HEK293 (cell line): Measurements from ENCODE around the gene WDR43.

Source experiments
- CTCF ChIA-PET: fragments of 350-600 bp; formaldehyde crosslinking; extraction: SDS; loops from one replicate; lab custom pipeline; 2021; ENCODE audit warnings: antibody characterized with exemption; lab: Yijun Ruan, JAX
- POLR2A ChIA-PET: fragments of 300-600 bp; formaldehyde crosslinking; extraction: SDS; loops from one replicate; lab custom pipeline; 2020; ENCODE audit warnings: antibody characterized with exemption, inconsistent platforms; lab: Yijun Ruan, JAX
- H3K27ac ChIP-seq: fragments of 200-500 bp; sonication (Bioruptor generic); 2 replicates; pipeline ENCODE4 v1.5.1; 2014; ENCODE audit warnings: low read depth, low read length, control low read depth, inconsistent platforms; ENCODE audit errors: extremely low read depth
- H3K36me3 ChIP-seq, 2 experiments: fragments of 200-500 bp in 1 of 2; sonication (Bioruptor generic) in 1 of 2; 1 replicate in 1 of 2; 2 replicates in 1 of 2; pipeline ENCODE4 v1.5.1; 2014 to 2017; ENCODE audit warnings: inconsistent platforms in 2 of 2, low read length in 2 of 2; ENCODE audit not compliant: control insufficient read depth in 2 of 2, insufficient read depth in 1 of 2
- H3K4me1 ChIP-seq: fragments of 200-500 bp; sonication (Bioruptor generic); 2 replicates; pipeline ENCODE4 v1.5.1; 2014; ENCODE audit warnings: mild to moderate bottlenecking, low read length, inconsistent platforms; ENCODE audit not compliant: control insufficient read depth, insufficient read depth
- H3K4me3 ChIP-seq: 2 replicates; pipeline ENCODE4 v1.5.1; 2011; ENCODE audit warnings: low read depth, mild to moderate bottlenecking, control low read depth, low read length, moderate library complexity
- H3K9me3 ChIP-seq: fragments of 200-500 bp; sonication (Bioruptor generic); 2 replicates; pipeline ENCODE4 v1.5.1; 2014; ENCODE audit warnings: low read depth, low read length, inconsistent platforms; ENCODE audit not compliant: control insufficient read depth, insufficient read depth
- AEBP2 ChIP-seq: fragments of 450-650 bp; formaldehyde crosslinking; IDR thresholded peaks from 2 replicates; pipeline ENCODE4 v1.5.1; 2016; ENCODE audit warnings: missing biosample characterization, missing genetic modification characterization, borderline replicate concordance
- GLIS1 ChIP-seq: fragments of 450-650 bp; formaldehyde crosslinking; IDR thresholded peaks from 2 replicates; pipeline ENCODE4 v1.5.1; 2016; ENCODE audit warnings: missing biosample characterization, missing genetic modification characterization
- INSM2 ChIP-seq: fragments of 450-650 bp; formaldehyde crosslinking; IDR thresholded peaks from 2 replicates; pipeline ENCODE4 v1.5.1; 2016; ENCODE audit warnings: missing biosample characterization, missing genetic modification characterization
- REST ChIP-seq: fragments of 450-650 bp; formaldehyde crosslinking; IDR thresholded peaks from 2 replicates; pipeline ENCODE4 v1.5.1; 2016; ENCODE audit warnings: missing biosample characterization, missing genetic modification characterization
- SALL2 ChIP-seq: fragments of 450-650 bp; formaldehyde crosslinking; IDR thresholded peaks from 2 replicates; pipeline ENCODE4 v1.5.0; 2017; ENCODE audit warnings: missing biosample characterization, mild to moderate bottlenecking, missing genetic modification characterization, borderline replicate concordance
- SP7 ChIP-seq: fragments of 450-650 bp; formaldehyde crosslinking; IDR thresholded peaks from 2 replicates; pipeline ENCODE4 v1.5.1; 2016; ENCODE audit warnings: missing biosample characterization, missing genetic modification characterization
- ZFP41 ChIP-seq: fragments of 450-650 bp; formaldehyde crosslinking; IDR thresholded peaks from 2 replicates; pipeline ENCODE4 v1.5.1; 2016; ENCODE audit warnings: missing biosample characterization, missing genetic modification characterization, borderline replicate concordance
- ZNF121 ChIP-seq: fragments of 450-650 bp; formaldehyde crosslinking; IDR thresholded peaks from 2 replicates; pipeline ENCODE4 v1.5.1; 2016; ENCODE audit warnings: missing biosample characterization, missing genetic modification characterization
- ZNF18 ChIP-seq: fragments of 450-650 bp; formaldehyde crosslinking; IDR thresholded peaks from 2 replicates; pipeline ENCODE4 v1.5.1; 2016; ENCODE audit warnings: missing biosample characterization, missing genetic modification characterization
- ZNF211 ChIP-seq: fragments of 450-650 bp; formaldehyde crosslinking; IDR thresholded peaks from 2 replicates; pipeline ENCODE4 v1.5.1; 2016; ENCODE audit warnings: low read depth, missing biosample characterization, missing genetic modification characterization
- ZNF248 ChIP-seq: fragments of 450-650 bp; formaldehyde crosslinking; IDR thresholded peaks from 2 replicates; pipeline ENCODE4 v1.5.1; 2017; ENCODE audit warnings: missing biosample characterization, missing genetic modification characterization
- ZNF37A ChIP-seq: fragments of 450-650 bp; IDR thresholded peaks from 2 replicates; pipeline ENCODE4 v1.5.1; 2018; ENCODE audit warnings: missing biosample characterization, missing genetic modification characterization
- ZNF423 ChIP-seq: fragments of 450-650 bp; formaldehyde crosslinking; IDR thresholded peaks from 2 replicates; pipeline ENCODE4 v1.5.1; 2016; ENCODE audit warnings: missing biosample characterization, missing genetic modification characterization
- ZNF514 ChIP-seq: fragments of 450-650 bp; formaldehyde crosslinking; IDR thresholded peaks from 2 replicates; pipeline ENCODE4 v1.5.1; 2016; ENCODE audit warnings: missing biosample characterization, missing genetic modification characterization
- ZNF521 ChIP-seq: fragments of 450-650 bp; formaldehyde crosslinking; IDR thresholded peaks from 2 replicates; pipeline ENCODE4 v1.5.1; 2017; ENCODE audit warnings: missing biosample characterization, mild to moderate bottlenecking, missing genetic modification characterization
- ZNF558 ChIP-seq: fragments of 450-650 bp; formaldehyde crosslinking; IDR thresholded peaks from 2 replicates; pipeline ENCODE4 v1.5.1; 2016; ENCODE audit warnings: missing biosample characterization, missing genetic modification characterization
- ZNF571 ChIP-seq: fragments of 450-650 bp; formaldehyde crosslinking; IDR thresholded peaks from 2 replicates; pipeline ENCODE4 v1.5.0; 2017; ENCODE audit warnings: missing biosample characterization, missing genetic modification characterization
- ZNF624 ChIP-seq: fragments of 450-650 bp; formaldehyde crosslinking; IDR thresholded peaks from 2 replicates; pipeline ENCODE4 v1.5.1; 2017; ENCODE audit warnings: missing biosample characterization, missing genetic modification characterization
- ZNF629 ChIP-seq: fragments of 450-650 bp; formaldehyde crosslinking; IDR thresholded peaks from 2 replicates; pipeline ENCODE4 v1.5.1; 2017; ENCODE audit warnings: missing biosample characterization, missing genetic modification characterization
- ZNF701 ChIP-seq: fragments of 450-650 bp; formaldehyde crosslinking; IDR thresholded peaks from 2 replicates; pipeline ENCODE4 v1.5.1; 2016; ENCODE audit warnings: missing biosample characterization, missing genetic modification characterization
- ZNF704 ChIP-seq: fragments of 450-650 bp; formaldehyde crosslinking; IDR thresholded peaks from 2 replicates; pipeline ENCODE4 v1.5.1; 2016; ENCODE audit warnings: missing biosample characterization, missing genetic modification characterization
- ZNF785 ChIP-seq: fragments of 450-650 bp; formaldehyde crosslinking; IDR thresholded peaks from 2 replicates; pipeline ENCODE4 v1.5.1; 2016; ENCODE audit warnings: missing biosample characterization, missing genetic modification characterization
- ZNF830 ChIP-seq: fragments of 450-650 bp; IDR thresholded peaks from 2 replicates; pipeline ENCODE4 v1.5.0; 2018; ENCODE audit warnings: missing biosample characterization, missing genetic modification characterization, low read depth, mild to moderate bottlenecking, moderate library complexity
- ZNF843 ChIP-seq: fragments of 450-650 bp; formaldehyde crosslinking; IDR thresholded peaks from 2 replicates; pipeline ENCODE4 v1.5.1; 2016; ENCODE audit warnings: missing biosample characterization, missing genetic modification characterization
- ZSCAN30 ChIP-seq: fragments of 450-650 bp; IDR thresholded peaks from 2 replicates; pipeline ENCODE4 v1.5.1; 2018; ENCODE audit warnings: missing biosample characterization, mild to moderate bottlenecking, missing genetic modification characterization, moderate library complexity

Gene WDR43

DNA sequence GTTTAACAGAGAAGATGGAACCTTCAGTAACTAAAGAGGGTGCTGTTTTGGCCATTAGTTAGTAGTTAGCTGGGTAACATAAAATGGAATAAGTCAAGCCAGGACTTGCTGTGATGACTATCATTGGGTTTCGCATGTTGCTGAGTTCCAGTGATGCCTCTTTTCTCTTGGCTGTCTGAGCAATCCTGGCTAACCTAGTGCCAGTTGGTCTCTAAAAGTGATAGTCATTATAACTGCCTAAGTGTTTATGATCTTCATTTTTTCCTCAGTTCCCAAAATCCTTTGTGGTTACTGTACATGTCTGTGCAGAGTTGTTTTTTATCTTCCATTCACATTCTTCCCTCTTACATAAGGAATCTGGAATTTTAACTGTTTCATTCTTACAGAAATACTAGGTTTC lies 33.4 kb downstream of the WDR43 start:
- ChIA-PET CTCF (interaction anchor here (0.7 kb wide), 1 partner anchor 10 kb away, joined by 3 read pairs; no protein-coding TSS in a partner anchor), POLR2A (no interaction called here)
- H3K36me3 ChIP-seq, result peaks cover 76 to 99% of the 10 kb centered on the region in 2 experiments
- no peak overlapping the region for H3K27ac ChIP-seq
- no peaks in the 10 kb centered on the region for H3K9me3 ChIP-seq
- no peaks in the 10 kb centered on the region for H3K4me1 ChIP-seq
- TF ChIP-seq ZSCAN30 (tag by site-specific recombination) (no peak), ZNF629 (tag by site-specific recombination) (no peak), ZNF571 (no peak), INSM2 (no peak), ZNF843 (tag by site-specific recombination) (no peak), ZNF211 (no peak), ZNF701 (no peak), REST (no peak)
- no peak overlapping the region for H3K4me3 ChIP-seq

GRCh38 chr2:28929581-28929980 lies 35.1 kb downstream of the WDR43 start:
- no peak for TF ChIP-seq ZNF704
- TF ChIP-seq ZFP41 (tag by site-specific recombination), result no peak
- TF ChIP-seq GLIS1 (tag by site-specific recombination), result no peak
- TF ChIP-seq ZNF785 (tag by site-specific recombination), result no peak
- no peak for TF ChIP-seq ZNF521 (tag by site-specific recombination)
- TF ChIP-seq ZNF37A (tag by site-specific recombination), result no peak
- no peak for TF ChIP-seq AEBP2 (tag by site-specific recombination)
- TF ChIP-seq ZNF121 (tag by site-specific recombination), result no peak
- no peak for TF ChIP-seq ZNF624 (tag by site-specific recombination)
- no peak for TF ChIP-seq ZNF248 (tag by site-specific recombination)
- no peak for TF ChIP-seq SALL2 (tag by site-specific recombination)
- TF ChIP-seq ZNF558, result no peak
- TF ChIP-seq ZNF514 (tag by site-specific recombination), result no peak
- TF ChIP-seq SP7, result no peak
- no peak for TF ChIP-seq ZNF423 (tag by site-specific recombination)
- no peak for TF ChIP-seq ZNF18 (tag by site-specific recombination)
- TF ChIP-seq ZNF629 (tag by site-specific recombination), result no peak
- no peak for TF ChIP-seq ZNF830
- Histone ChIP-seq H3K9me3 (no peaks in the 10 kb centered on the region), H3K36me3 (peaks cover 70 to 99% of the 10 kb centered on the region in 2 experiments), H3K4me1 (no peaks in the 10 kb centered on the region), H3K4me3 (no peak overlapping the region), H3K27ac (no peak overlapping the region)
- CTCF ChIA-PET, result no interaction called here
- POLR2A ChIA-PET, result no interaction called here
